ENCODE results near the gene GALT.
A peak's percentile ranks its signal among the peaks of the same experiment; 100 is the strongest.

The GALT gene

GRCh38 chr9:34646211-34647083, at the start of gene GALT:
Gene GALT, plus strand, starts transcription at chr9:34646675. Its CDS starts 30 bp downstream, at chr9:34646705.
- peak; percentile 64 to 75 for DNase-seq

GRCh38 chr9:34599546-34599945, 46.9 kb upstream of the GALT start:
- no peak for DNase-seq

- no peak for DNase-seq
These were observed 45.6 kb upstream of the GALT start for GRCh38 chr9:34600908-34601307.

- DNase-seq, result no peak
These were observed 44.4 kb upstream of the GALT start for GRCh38 chr9:34601937-34602573.

GRCh38 chr9:34603610-34604231, 42.8 kb upstream of the GALT start:
- DNase-seq, result peak; percentile 59 to 64

GRCh38 chr9:34606190-34606589, 40.3 kb upstream of the GALT start:
- DNase-seq, result no peak

- no peak for DNase-seq
These were observed 39.6 kb upstream of the GALT start for GRCh38 chr9:34606905-34607304.

- DNase-seq, result no peak
These were observed 39.1 kb upstream of the GALT start for GRCh38 chr9:34607331-34607730.

- DNase-seq, result peak; percentile 11 to 19
These were observed 35.9 kb upstream of the GALT start for GRCh38 chr9:34610434-34611206.

- DNase-seq, result no peak
These were observed 35.1 kb upstream of the GALT start for GRCh38 chr9:34611251-34611810.

GRCh38 chr9:34611811-34612787, 34.4 kb upstream of the GALT start, which contains the start of gene RPP25L:
Gene RPP25L, minus strand, starts transcription at chr9:34612097. Its CDS starts 801 bp downstream, at chr9:34611296.
- DNase-seq, result peak; percentile 64 to 76

GRCh38 chr9:34612788-34613390, 33.6 kb upstream of the GALT start:
- DNase-seq, result peak; percentile 79 to 80

GRCh38 chr9:34615132-34615531, 31.3 kb upstream of the GALT start:
- DNase-seq, result no peak

GRCh38 chr9:34620061-34620994, 26.1 kb upstream of the GALT start, which contains the start of gene DCTN3:
Gene DCTN3, minus strand, starts transcription at chr9:34620495. Its CDS starts 31 bp downstream, at chr9:34620464.
- peak; percentile 96 to 97 for DNase-seq

- no peak for DNase-seq
These were observed 22.9 kb upstream of the GALT start for GRCh38 chr9:34623374-34624235.

GRCh38 chr9:34624475-34625185, 21.8 kb upstream of the GALT start:
- no peak for DNase-seq

- no peak for DNase-seq
These were observed 21.3 kb upstream of the GALT start for GRCh38 chr9:34625186-34625486.

Measured in AML-193 (cell line).